SU-DHL-6 (cell line): ENCODE results near the gene ARL17A.
"Not testable (repeated sequence)": the region's sequence is repeated elsewhere in the genome, so short reads cannot be mapped to it uniquely, and the experiment has no call there.

Source experiments
- CTCF ChIP-seq: fragments of 200-600 bp; sonication (generic); IDR thresholded peaks from one replicate; pipeline ENCODE4 v1.5.1; 2017; ENCODE audit warnings: antibody characterized with exemption, mild to moderate bottlenecking, low read length, moderate library complexity; ENCODE audit not compliant: insufficient read depth, poor library complexity, severe bottlenecking
- EZH2phosphoT487 ChIP-seq: fragments of 200-600 bp; sonication (generic), shearing (Covaris generic); conservative IDR thresholded peaks from 2 replicates; pipeline ENCODE4 v1.6.1; 2018; ENCODE audit warnings: mild to moderate bottlenecking, antibody characterized with exemption, low read length, moderate library complexity, mixed read lengths

DNA sequence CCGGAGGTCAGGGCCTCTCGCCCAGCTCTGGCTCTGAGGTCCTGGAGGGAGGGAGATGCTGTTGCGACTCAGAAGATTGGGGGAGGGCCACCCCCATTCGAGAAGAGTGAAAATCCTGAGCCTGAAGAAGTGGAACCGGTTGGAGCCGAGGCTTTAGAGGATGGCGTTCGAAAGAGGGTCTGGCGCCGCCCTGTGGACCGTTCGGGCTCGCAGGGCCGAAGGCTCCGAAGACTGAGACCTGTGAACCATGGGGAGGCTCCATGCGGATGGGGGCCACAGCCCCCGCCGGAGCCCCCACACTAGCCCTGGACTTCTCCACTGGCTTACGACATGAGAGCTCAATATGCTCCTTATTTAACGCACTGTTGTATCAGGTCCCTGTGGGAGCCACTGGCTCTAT lies 20.3 kb downstream of the ARL17A start:
- TF ChIP-seq CTCF, EZH2phosphoT487: not testable (repeated sequence)
